ENCODE results near the gene ABCB9.
A peak's percentile ranks its signal among the peaks of the same experiment; 100 is the strongest.
"Not testable (repeated sequence)": the region's sequence is repeated elsewhere in the genome, so short reads cannot be mapped to it uniquely, and the experiment has no call there.

The ABCB9 gene

DNA sequence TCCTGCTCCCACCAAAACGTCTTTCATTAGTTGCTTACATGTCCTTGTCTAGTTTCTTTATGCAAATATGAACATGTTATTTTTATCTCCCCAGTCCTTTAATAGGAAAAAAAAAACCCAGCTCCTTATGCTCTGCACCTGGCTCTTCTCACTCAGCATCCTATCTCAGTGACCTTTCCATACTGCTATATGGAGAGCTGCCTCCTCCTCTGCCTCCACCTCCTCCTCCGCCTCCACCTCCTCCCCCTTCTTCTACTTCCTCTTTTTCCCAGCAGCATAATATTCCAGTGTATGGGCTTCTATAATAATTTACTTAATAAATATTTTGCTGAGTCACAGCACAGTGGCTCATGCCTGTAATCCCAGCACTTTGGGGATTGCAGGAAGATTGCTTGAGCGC is 31.5 kb downstream of the ABCB9 start:
- no peak for DNase-seq

DNA sequence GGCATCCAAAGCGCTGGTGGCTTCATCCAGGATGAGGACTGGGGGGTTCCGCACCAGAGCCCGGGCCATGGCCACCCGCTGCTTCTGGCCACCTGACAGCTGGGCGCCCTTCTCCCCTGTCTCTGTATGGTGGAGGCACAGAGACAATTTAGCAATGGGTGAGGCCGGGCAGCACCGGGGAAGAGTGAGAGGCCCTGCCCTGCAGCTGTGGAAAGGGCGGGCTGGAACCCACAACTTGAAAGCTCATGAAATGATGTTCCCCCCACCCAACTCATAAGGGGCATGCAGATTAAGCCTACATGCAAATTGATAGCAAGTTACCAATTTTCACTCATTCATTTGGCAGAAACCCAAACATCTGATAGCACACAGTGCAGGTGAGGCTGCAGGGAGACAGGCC is 34.1 kb downstream of the ABCB9 start:
- no peak for DNase-seq

DNA sequence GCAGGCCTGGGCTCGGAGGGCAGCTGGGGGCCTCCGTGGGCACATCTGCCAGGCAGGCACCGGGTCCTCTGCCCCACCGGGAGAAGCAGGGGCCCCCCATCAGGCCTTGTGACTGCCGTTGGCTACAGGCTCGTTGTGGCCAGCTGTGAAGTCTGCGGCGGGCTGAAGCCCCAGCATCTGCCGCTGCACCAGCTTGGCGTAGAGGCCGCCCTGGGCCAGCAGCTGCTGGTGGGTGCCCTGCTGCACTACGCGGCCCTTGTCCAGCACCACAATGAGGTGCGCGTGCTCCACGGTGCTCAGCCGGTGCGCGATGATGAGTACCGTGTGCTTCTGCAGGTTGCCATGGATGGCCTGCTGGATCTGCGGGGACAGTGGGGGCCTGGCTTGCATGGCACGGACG is 36.5 kb downstream of the ABCB9 start:
- no peak for DNase-seq

DNA sequence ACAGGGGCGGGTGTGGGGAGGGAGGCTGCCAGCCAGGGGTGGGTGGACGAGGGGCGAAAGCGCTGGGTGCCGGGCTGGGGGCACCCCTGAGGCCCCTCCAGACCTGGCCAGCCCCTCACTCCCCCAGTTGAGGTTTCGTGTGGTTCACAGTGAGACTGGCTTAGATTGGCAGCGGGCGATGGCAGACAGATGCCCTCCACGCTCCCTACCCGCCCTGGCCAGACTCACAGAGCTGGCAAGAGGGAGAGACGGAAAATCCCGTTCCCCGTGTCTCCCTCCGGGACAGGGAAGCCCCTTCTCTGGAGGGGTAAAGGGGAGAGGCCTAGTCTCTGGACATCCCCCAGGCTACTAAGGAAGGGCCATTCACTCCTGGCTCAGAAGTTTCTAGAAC is 37.1 kb downstream of the ABCB9 start:
- DNase-seq, result no peak

DNA sequence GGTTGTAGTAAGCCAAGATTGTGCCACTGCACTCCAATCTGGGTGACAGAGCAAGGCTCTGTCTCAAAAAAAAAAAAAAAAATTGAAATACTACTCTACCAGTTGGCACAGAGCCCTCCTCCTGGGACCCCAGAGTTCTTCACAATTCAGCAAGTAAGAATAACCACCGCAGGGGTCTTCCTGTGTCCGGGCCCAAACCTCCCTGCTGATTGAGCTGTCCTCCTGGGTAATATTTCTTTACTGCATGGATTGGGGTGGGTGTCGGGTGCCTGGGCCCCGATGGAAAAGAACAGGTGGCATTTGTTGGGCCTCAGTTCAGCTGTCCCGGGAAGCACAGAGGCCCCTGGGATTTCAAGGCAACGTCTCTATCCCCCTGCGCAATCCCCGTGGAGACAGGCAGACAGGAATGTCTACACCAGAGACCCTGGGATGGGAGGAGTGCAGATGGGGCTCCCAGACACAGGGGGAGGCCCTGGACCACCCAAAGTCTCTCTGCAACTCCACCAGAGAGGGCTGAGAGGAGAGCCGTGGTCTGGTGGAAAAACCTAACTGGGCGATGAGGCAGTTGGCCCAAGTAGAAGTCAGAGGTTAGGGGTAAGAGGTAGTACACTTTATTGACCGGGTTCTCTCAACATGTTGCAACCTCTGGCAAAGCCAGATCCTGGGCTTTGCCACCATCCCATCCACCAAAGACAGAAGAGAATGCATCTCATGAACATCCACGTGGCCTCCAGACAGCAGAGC is 37.7 kb downstream of the ABCB9 start:
- no peak for DNase-seq

DNA sequence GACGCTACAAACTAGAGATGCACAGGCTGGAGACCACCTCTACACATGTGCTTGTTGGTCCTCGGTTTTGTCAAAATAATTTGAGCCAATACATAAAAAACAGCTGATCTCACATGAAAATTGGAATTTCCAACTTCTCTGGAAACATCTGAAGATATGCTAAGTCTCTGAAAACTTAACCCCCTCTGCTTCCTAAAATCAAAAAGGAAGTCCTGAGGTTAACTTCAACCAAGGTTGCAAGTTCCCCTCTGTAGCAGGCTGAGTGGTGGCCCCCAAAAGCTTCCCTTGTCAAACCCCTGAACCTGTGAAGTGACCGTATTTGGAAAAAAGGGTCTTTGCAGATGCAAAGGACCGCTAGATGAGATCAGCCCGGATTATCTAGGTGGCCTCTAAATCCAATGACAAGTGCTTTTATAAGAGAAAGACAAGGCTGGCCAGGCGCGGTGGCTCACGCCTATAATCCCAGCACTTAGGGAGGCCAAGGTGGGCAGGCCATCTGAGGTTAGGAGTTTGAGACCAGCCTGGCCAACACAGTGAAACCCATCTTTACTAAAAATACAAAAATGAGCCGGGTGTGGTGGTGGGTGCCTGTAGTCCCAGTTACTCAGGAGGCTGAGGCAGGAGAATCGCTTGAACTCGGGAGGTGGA is 38.4 kb downstream of the ABCB9 start:
- DNase-seq, result no peak

DNA sequence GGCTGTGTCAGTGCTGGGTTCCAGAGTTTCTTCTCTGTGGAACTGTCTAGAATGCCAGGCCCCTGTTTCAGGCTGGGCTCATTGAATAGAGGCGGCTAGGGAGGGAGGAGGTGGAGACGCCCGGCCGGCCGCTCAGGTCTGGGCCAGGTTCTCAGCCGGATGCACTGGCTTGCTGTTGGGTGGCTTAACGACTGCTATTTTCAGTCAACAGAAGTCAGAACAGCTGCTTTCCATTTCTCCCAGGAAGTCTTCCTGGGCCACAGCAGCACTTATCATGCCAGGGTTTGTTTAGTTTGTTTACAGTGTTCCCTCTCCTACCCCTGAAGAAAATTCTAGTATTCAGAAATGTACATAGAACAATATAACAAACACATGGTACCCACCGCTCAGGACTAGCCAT is 44.3 kb downstream of the ABCB9 start:
- DNase-seq, result no peak

DNA sequence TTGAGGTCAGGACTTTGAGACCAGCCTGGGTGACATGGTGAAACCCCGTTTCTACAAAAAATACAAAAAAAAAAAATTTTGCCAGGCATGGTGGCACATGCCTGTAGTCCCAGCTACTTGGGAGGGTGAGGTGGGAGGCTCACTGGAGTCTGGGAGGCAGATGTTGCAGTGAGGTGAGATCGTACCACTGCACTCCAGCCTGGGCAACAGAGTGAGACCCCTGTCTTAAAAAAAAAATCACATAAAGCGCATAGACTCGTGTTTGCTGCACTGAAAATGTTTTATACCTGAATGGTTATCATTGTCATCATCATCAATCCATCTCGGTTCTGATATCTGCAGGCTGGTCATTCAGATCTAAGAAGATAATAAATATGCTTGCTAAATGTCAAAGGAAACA is 45.6 kb downstream of the ABCB9 start:
- DNase-seq, result no peak

DNA sequence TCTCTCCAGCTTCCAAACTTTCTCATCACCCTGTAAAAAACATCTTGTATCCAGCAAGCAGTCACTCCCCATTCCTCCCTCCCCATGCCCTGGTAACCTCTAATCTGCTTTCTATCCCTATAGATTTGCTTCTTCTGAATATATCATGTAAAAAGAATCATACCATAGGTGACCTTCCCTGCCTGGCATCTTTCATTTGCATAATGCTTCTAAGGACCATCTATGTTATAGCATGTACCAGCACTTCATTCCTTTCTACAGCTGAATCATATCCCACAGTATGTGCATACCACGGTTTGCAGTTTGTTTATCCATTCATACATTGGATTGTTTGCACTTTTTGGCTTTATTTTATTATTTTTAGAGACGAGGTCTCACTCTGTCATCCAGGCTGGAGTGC is 47.4 kb downstream of the ABCB9 start:
- no peak for DNase-seq

DNA sequence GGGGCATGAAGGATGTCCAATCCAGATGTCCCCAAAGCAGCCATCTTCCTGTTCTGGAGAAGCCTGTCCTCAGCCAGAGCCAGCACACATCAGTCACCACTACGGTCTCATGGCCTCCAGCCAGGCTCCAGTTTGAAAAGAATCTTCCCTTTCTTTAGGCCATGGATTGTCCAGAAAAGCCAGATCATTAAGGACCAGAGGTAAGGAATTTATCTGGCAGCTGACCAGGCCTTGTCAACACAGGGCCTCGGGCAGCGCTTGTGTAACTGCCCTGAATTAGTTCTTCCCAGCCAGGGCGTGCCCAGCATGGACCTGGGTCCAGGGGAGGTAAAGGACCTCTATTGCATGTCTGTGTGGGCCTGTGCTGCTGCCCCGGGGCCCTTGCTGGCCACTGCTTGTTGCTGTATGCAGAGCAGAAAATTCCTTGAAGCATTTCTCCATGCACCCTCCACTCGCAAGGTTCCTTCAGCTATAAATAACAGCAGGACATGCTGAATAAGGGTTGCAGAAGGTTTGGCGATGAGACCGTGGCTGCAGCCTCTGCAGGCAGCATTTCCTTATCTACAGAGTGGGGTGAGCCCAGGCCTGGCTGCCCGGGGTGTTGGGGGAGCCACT is 48.6 kb downstream of the ABCB9 start:
- DNase-seq, result no peak

DNA sequence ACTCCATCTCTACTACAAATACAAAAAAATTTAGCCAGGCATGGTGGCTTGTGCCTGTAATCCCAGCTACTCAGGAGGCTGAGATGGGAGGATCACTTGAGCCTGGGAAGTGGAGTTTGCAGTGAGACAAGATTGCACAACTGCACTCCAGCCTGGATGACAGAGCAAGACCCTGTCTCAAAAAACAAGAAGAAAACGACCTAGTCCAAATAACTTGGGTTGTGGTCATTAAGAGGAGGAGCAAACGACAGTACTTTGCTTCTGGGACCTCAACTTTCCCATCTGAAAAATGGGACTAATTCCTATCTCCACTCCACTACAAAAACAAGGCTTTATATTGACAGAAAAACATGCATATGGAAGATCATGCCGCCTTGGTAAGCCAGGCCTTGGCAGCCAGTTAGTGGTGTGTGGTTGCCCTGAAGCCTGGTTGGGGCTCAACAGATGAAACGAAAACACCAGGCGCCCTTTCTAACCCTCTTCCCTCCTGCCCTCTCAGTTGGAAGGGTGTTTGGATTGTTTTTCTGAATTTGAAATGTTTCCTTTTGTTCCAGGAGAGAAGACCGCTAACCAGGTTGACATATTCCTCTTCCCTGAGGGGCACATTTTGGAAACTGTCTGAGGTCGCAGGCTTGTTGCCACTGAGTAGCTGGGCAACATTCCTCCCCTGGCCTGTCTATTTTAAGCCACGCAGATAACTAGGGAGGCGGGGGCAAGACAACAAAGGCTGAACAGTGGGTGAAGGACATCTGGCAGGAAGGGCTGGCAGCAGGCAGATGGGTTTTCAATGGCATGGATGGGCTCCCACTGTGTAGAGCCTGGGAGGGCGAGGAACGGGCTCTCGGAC is 56.6 kb downstream of the ABCB9 start:
- no peak for DNase-seq

DNA sequence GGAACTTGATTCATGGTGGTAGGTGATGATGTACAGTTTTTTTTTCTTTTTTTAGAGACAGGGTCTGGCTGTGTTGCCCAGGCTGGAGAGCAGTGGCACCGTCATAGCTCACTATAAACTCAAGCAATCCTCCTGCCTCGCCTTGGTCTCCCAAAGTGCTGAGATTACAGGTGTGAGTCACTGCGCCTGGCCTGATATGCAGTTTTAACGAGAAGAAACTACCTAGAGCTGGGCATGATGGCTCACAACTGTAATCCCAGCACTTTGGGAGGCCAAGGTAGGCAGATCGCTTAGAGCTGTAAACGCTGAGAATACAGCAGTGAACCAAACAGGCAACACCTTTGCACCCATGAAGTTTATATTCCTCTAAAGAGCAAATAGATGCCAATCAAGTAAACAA is 57.3 kb downstream of the ABCB9 start:
- DNase-seq, result no peak

DNA sequence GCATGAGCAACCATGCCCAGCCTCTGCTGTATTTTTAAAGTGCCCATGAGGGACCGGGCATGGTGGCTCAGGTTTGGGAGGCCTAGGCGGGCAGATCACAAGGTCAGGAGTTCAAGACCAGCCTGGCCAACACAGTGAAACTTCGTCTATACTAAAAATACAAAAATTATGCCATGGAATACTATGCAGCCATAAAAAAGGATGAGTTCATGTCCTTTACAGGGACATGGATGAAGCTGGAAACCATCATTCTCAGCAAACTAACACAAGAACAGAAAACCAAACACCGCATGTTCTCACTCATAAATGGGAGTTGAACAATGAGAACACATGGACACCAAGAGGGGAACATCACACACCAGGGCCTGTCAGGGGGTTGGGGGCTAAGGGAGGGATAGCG is 61.0 kb downstream of the ABCB9 start:
- not testable (repeated sequence) for DNase-seq

DNA sequence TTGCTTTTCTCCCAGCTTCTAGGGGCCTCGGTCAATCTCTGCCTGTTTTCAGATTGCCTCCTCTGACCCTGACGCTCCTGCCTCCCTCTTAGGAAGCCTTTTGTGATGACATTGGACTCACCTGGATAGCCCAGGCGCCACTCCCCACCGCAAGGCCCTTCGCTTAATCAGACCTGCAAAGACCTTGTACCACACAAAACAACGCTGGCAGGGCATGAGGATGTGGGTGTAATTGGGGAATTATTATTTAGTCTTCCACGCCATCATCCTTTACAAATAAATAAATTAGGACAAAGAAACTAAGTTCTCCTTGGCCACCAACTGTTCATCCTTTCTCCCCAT is 62.6 kb downstream of the ABCB9 start:
- DNase-seq, result no peak

DNA sequence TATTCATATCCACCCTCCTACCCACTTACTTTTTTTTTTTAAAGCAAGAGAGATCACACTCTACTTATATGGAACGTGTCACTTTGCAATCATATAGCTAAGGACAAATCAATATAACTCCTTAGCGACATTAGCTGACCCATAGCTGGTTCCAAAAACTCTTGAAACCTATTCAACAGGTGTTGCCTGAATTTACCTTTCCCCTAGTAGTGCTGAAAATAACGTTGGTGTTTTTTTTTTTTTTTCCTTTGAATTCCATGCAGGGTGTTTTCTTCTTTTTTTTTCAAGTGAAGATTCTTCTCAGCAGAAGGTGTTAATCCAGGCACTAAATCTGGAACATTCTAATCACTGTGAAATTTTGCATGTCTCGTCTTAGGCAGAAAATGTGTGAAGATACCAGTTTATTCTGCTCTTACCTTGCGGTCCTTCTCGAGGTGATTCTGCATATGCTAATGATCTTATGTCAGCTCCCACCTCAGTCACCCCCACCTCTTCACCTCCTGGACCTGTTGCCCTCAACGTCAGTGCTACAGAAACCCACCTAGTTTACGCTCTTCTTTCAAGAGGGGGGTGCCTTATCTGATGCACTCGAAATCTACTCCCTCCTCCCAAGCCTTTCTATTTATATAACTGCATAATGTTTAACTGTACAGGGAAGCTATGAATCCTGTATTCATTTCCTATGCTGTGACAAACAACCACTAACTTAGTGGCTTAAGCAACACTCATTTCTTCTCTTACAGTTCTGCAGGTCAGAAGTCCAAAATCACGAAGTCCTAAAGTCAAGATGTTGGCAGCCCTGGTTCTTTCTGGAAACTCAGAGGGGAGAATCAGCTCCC is 63.2 kb downstream of the ABCB9 start:
- no peak for DNase-seq

DNA sequence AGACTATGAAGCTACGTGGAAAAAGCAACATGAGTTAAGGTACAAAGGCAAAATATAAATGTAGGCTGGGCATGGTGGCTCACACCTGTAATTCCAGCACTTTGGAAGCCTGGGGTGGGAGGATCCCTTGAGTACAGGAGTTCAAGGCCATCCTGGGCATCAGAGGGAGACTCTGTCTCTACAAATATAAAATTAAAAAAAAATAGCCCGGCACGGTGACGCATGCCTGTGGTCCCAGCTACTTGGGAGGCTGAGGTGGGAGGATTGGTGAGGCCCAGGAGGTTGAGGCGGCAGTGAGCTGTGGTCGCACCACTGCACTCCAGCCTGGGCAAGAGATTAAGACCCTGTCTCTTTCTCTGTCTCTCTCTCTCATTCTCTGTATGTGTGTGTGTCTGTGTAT is 66.4 kb downstream of the ABCB9 start:
- no peak for DNase-seq

DNA sequence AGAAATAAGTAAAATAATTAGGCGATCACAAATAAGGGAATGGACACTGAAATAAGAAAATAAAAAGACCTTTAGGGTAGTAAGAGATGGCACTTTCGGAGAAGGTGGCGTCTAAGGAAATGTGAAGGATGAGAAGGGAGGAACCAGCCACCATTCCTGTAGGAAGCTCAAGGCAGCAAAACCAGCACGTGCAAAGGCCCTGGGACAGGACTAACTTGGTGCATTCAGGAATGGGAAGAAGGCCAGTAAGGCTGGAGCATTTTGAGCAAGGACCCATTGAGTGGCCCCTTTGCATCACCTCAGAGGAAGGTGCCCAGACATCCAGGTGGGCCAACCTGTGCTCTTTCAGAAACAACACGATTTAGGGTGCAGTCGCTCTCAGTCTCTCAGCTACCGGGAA is 69.6 kb downstream of the ABCB9 start:
- DNase-seq, result no peak

DNA sequence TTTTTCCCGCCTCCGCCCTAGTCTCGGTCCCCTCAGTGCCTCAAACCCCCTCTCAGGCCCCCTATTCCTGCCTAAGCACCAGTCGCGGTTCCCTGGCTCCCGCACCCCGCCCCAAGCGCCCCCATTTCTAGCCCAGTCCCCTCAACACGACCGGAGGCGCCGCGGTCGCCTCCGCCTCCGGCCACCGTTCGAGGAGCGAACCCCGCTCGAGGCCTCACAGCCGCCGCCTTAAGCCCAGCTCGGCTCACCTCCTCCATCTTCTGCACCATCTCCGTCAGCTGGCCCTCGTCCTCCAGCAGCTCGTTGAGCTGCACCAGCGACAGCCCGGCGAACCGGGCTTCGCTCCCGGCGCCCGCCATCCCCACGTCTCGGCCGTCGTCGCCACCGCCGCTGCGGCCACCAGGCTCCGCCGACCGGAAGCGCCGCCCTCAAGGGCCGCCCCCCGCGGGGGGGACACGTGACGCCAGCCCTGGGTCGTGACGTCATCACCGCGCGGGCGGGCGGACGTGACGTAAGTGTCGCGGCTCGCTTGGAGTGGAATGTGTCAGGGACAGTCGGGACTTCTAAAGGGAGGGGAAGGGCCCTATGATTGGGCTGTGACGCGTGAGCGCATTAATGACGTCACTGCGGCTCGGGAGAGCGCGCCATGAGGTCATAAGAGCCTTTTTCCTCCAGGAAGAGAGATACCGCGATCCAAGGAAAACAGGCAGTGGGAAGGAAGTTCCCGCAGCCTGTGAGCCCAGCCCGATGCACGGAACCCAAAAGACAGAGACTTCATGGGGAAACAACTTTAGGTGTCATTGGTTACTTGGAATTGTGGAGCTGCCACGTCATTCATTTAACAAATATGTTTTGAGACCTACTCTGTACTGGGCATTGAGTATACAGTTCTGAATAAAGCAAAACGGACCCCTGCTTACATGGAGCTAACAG is 70.3 kb downstream of the ABCB9 start, which contains the start of gene VPS37B:
Gene VPS37B (minus strand): TSS at position 421 of the 933 bp plus-strand sequence. CDS start 62 bp downstream, at position 359.
- DNase-seq, result peak; percentile 72

DNA sequence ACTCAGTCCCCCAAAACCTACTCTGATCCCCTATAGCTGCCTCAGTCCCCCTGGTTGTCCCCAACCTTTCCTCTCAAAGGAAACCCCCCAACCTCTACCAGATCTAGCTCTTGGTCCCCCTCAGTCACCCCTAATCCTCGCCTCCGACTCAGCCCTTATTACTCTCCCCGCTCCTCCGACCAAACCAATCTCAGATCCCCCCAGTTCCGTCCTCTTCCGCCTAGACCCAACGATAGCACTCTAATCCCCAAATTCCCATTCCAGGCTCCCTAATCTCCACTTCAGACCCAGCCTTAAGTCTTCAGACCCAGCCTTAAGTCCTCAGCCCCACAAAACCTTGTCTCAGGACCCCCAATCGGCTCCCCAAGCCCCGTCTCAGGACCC is 71.0 kb downstream of the ABCB9 start:
- no peak for DNase-seq

DNA sequence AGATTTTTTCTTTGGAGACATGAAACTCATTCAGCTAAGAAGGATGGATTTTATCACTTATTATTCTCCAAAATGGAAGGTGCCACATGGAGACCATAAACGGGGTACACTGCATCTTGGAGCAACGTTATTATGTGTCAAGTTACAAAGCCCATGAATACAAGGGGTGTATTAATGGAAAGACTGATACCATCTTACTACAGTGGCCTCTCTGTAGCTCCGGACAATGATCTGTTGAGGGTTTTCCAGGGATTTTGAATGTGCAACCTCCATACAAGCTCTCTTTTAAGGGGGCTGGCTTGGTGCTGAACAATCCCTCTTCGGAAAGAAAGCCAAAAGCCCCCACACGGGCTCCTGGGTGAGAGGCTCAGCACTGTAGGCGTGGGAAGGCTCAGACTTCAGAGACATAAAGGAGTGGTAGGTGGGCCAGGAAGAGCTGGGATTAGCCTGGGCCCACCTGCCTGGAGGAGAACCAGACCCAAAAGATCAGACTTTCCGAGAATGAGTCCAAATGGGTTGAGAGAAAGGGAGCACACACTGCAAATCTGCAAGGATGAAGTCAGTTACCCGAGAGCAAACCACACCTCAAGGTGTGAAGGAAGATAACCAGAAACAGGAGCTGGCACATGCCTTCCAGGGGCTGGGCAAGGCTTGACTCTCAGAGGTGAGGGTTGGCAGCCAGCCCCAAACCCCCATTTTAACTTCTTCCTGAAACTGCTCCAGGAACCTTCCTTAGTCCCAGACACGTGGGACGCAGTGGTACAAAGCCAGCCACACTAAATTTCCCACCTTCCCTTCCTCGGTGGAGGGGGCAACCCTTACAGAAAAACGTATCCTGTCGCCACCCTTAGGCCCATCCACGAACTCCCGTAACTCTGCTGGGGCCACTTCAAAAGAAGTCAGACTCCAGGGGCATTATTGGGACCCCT is 71.8 kb downstream of the ABCB9 start:
- DNase-seq, result peak; percentile 20

All from NK-92 treated with Interleukin-12 subunit alpha and Interleukin-12 subunit beta, amount 100 ng/mL, for 24 hours (cell line).